OCI-LY7 (cell line): ENCODE measurements around the gene CITED2. TPM values are rescaled to one million over a fixed set of nuclear protein-coding genes. Genes with fewer than 3 reads are reported as not detected.
"Not testable (repeated sequence)": the region's sequence is repeated elsewhere in the genome, so short reads cannot be mapped to it uniquely, and the experiment has no call there.

ENCODE experiments used
- BruUV-seq: library from RNA; stranded (reverse); fragments of 400-500 nt; replicated peaks from 2 replicates; lab custom pipeline; 2021; lab: Mats Ljungman, UMichigan
- CTCF ChIA-PET: fragments of 300-600 bp; sonication (Branson Sonifier 250); formaldehyde crosslinking; loops from one replicate; lab custom pipeline; 2022; ENCODE audit warnings: antibody characterized with exemption; ENCODE audit not compliant: unreplicated experiment; lab: Charles Lee
- POLR2A ChIA-PET: fragments of 300-600 bp; sonication (Branson Sonifier 250); formaldehyde crosslinking; loops from one replicate; lab custom pipeline; 2022; ENCODE audit warnings: antibody characterized with exemption; lab: Charles Lee
- DNase-seq: peaks from one replicate; pipeline ENCODE4 v3.0.0-alpha.2; 2015; ENCODE audit warnings: low spot score
- H2AFZ ChIP-seq: fragments of 200-600 bp; sonication (generic), shearing (Covaris generic); 2 replicates; pipeline ENCODE4 v1.6.1; 2014; ENCODE audit warnings: mild to moderate bottlenecking, antibody characterized with exemption, low read length, moderate library complexity
- H3K27ac ChIP-seq: fragments of 200-600 bp; sonication (generic); 2 replicates; pipeline ENCODE4 v1.5.1; 2014; ENCODE audit warnings: mixed run types, low read depth, mild to moderate bottlenecking, moderate library complexity, low read length, inconsistent platforms; ENCODE audit not compliant: poor library complexity, severe bottlenecking
- H3K36me3 ChIP-seq: fragments of 200-600 bp; sonication (generic); 2 replicates; pipeline ENCODE4 v1.6.1; 2014; ENCODE audit warnings: mild to moderate bottlenecking, antibody characterized with exemption, low read length, moderate library complexity, mixed read lengths; ENCODE audit not compliant: insufficient read depth
- H3K4me1 ChIP-seq: fragments of 200-600 bp; sonication (generic); 2 replicates; pipeline ENCODE4 v1.5.1; 2014; ENCODE audit warnings: mild to moderate bottlenecking, low read length; ENCODE audit not compliant: insufficient read depth, poor library complexity, severe bottlenecking
- H3K4me2 ChIP-seq: fragments of 200-600 bp; sonication (generic); 2 replicates; pipeline ENCODE4 v1.6.1; 2014; ENCODE audit warnings: mild to moderate bottlenecking, low read length
- H3K4me3 ChIP-seq: fragments of 200-600 bp; sonication (generic); 2 replicates; pipeline ENCODE4 v1.5.1; 2014; ENCODE audit warnings: mild to moderate bottlenecking, low read depth, low read length; ENCODE audit not compliant: poor library complexity, severe bottlenecking
- H3K79me2 ChIP-seq: fragments of 200-600 bp; sonication (generic); 2 replicates; pipeline ENCODE4 v1.6.1; 2016; ENCODE audit warnings: low read depth, mild to moderate bottlenecking, low read length, moderate library complexity, mixed read lengths; ENCODE audit not compliant: insufficient read depth
- H3K9me2 ChIP-seq: fragments of 200-600 bp; sonication (generic); 2 replicates; pipeline ENCODE4 v1.6.1; 2016; ENCODE audit warnings: mild to moderate bottlenecking, low read length, mixed read lengths; ENCODE audit not compliant: insufficient read depth
- H3K9me3 ChIP-seq: fragments of 200-600 bp; sonication (generic); 2 replicates; pipeline ENCODE4 v1.6.1; 2014; ENCODE audit warnings: mild to moderate bottlenecking, mixed run types, low read length, mixed read lengths
- H4K20me1 ChIP-seq: fragments of 200-600 bp; sonication (generic); 2 replicates; pipeline ENCODE4 v1.6.1; 2014; ENCODE audit warnings: mild to moderate bottlenecking, antibody characterized with exemption, low read length, moderate library complexity, mixed read lengths; ENCODE audit not compliant: insufficient read depth
- CTCF ChIP-seq: fragments of 200-600 bp; sonication (generic); conservative IDR thresholded peaks from 2 replicates; pipeline ENCODE4 v1.5.1; 2014; ENCODE audit warnings: mild to moderate bottlenecking, antibody characterized with exemption, low read length, moderate library complexity, mixed read lengths
- EZH2phosphoT487 ChIP-seq: fragments of 200-600 bp; sonication (generic); IDR thresholded peaks from 2 replicates; pipeline ENCODE4 v1.6.1; 2018; ENCODE audit warnings: low read depth, borderline replicate concordance, mild to moderate bottlenecking, mixed run types, antibody characterized with exemption, low read length, moderate library complexity, mixed read lengths
- intact Hi-C: fragments of 100-400 bp; cut with micrococcal nuclease; formaldehyde crosslinking; loops from one replicate; pipeline ENCODE4 v1.10.0; 2022; ENCODE audit not compliant: unreplicated experiment
- total RNA-seq, 2 experiments: library from RNA; depleted of rRNA in 1 of 2; stranded (reverse); fragments of >200 nt in 1 of 2; shearing (Covaris generic) in 1 of 2; gene quantifications; 2 replicates each; pipeline ENCODE4 v1.2.3, GENCODE V29; 2014 to 2022

The CITED2 gene
- total RNA-seq, 2 experiments from 2014 or later: 35.0 to 40.1 TPM

DNA sequence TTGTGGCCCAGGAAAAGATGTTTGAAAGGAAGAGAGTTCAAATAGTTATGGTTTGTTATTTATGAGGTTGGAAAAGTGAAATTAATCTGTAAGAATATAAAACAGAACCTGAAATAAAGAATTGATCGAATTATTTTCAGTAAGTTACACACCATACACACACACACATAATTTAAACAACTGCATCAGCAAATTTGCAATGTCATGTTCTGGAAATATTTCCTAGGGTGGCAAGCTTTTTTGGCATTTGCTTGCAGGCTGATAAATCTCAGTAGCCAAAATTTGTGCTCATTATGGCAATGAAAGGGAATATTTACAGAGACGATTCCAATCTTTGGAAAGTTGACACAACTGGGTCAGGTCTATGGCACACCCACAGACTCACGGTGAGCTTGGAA lies 9.5 kb downstream of the CITED2 start:
- H3K79me2 ChIP-seq: no peaks in the 10 kb centered on the region
- CTCF ChIA-PET: interaction anchor here (0.6 to 2.2 kb wide), 6 partner anchors 9 to 148 kb away, joined by 3 to 19 read pairs (median 3); partner anchors contain the start of gene CITED2
- H2AFZ ChIP-seq: no peak overlapping the region
- BruUV-seq: no TSS peak
- H3K36me3 ChIP-seq: peaks cover 8% of the 10 kb centered on the region
- no peaks in the 10 kb centered on the region for H3K9me2 ChIP-seq
- H3K9me3 ChIP-seq: no peaks in the 10 kb centered on the region
- DNase-seq: no peak
- intact Hi-C loops: loop anchor here (1.0 to 5.0 kb wide), 8 partner anchors 38 to 778 kb away; partner anchors contain the start of gene TXLNB
- H3K4me1 ChIP-seq: peaks cover 43% of the 10 kb centered on the region
- no peak for TF ChIP-seq CTCF
- no peak for TF ChIP-seq EZH2phosphoT487
- peaks cover 4% of the 10 kb centered on the region; the same call in 1 of the 2 replicates for H4K20me1 ChIP-seq
- no peak overlapping the region for H3K4me2 ChIP-seq
- no peak overlapping the region for H3K4me3 ChIP-seq
- no peak overlapping the region for H3K27ac ChIP-seq
- POLR2A ChIA-PET: interaction anchor here (0.8 to 1.9 kb wide), 12 partner anchors 9 to 242 kb away, joined by 3 to 27 read pairs (median 5); partner anchors contain the start of gene CITED2

- Histone ChIP-seq H3K36me3 (peaks cover 9% of the 10 kb centered on the region), H3K27ac (peak overlapping the region; percentile 40), H3K9me2 (no peaks in the 10 kb centered on the region), H2AFZ (no peak overlapping the region), H3K79me2 (no peaks in the 10 kb centered on the region), H3K4me2 (no peak overlapping the region), H3K4me3 (no peak overlapping the region), H3K4me1 (peaks cover 38% of the 10 kb centered on the region), H4K20me1 (peaks cover 4% of the 10 kb centered on the region; the same call in 1 of the 2 replicates), H3K9me3 (no peaks in the 10 kb centered on the region)
- POLR2A ChIA-PET: interaction anchor here (0.5 to 1.9 kb wide), 13 partner anchors 10 to 241 kb away, joined by 3 to 27 read pairs (median 5); partner anchors contain the start of gene CITED2
- TF ChIP-seq EZH2phosphoT487: no peak
- TF ChIP-seq CTCF: peak; percentile 92
- CTCF ChIA-PET: interaction anchor here (0.6 to 2.2 kb wide), 6 partner anchors 10 to 147 kb away, joined by 3 to 19 read pairs (median 3); partner anchors contain the start of gene CITED2
- no TSS peak for BruUV-seq
- intact Hi-C loops: loop anchor here (1.0 to 5.0 kb wide), 7 partner anchors 37 to 548 kb away; partner anchors contain the start of gene TXLNB
- peak; percentile 82 for DNase-seq
Measured at GRCh38 chr6:139364302-139364981, 10.0 kb downstream of the CITED2 start.

DNA sequence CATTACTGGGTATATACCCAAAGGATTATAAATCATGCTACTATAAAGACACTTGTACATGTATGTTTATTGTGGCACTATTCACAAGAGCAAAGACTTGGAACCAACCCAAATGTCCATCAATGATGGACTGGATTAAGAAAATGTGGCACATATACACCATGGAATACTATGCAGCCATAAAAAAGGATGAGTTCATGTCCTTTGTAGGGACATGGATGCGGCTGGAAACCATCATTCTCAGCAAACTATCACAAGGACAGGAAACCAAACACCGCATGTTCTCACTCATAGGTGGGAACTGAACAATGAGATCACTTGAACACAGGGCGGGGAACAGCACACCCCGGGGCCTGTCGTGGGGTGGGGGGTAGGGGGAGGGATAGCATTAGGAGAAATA lies 10.7 kb downstream of the CITED2 start:
- BruUV-seq, H3K79me2 ChIP-seq, H3K9me3 ChIP-seq, H3K9me2 ChIP-seq, H4K20me1 ChIP-seq, H3K4me2 ChIP-seq, H3K4me3 ChIP-seq, DNase-seq, H2AFZ ChIP-seq: not testable (repeated sequence)
- CTCF ChIA-PET: interaction anchor here (1.1 to 2.2 kb wide), 2 partner anchors 145 to 146 kb away, joined by 3 to 19 read pairs; no protein-coding TSS in a partner anchor
- intact Hi-C loops: loop anchor here (1.0 to 5.0 kb wide), 7 partner anchors 36 to 547 kb away; partner anchors contain the start of gene TXLNB
- H3K4me1 ChIP-seq: peaks cover 41% of the 10 kb centered on the region
- peaks cover 15% of the 10 kb centered on the region for H3K36me3 ChIP-seq
- peak overlapping the region; percentile 40 for H3K27ac ChIP-seq
- POLR2A ChIA-PET: interaction anchor here (0.6 to 1.9 kb wide), 5 partner anchors 14 to 239 kb away, joined by 3 to 27 read pairs (median 7); no protein-coding TSS in a partner anchor

DNA sequence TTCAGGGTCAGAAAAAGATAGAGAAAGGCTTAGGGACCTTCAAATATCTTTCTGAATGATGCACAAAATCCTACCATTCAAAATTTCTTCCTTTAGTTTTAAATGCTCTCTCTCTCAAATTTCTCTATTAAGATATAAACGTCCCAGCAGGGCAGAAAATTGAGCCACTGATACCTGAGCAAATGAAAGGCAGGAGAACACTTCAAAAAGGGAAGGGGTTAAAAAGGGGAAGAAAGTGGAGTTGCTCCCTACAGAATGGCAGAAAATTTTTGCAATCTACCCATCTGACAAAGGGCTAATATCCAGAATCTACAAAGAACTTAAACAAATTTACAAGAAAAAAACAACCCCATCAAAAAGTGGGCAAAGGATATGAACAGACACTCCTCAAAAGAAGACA lies 11.3 kb downstream of the CITED2 start:
- peak overlapping the region; percentile 38 for H3K27ac ChIP-seq
- POLR2A ChIA-PET: interaction anchor here (0.5 kb wide), 1 partner anchor 42 kb away, joined by 7 read pairs; no protein-coding TSS in a partner anchor

More for the DNA sequence above, 11.3 kb downstream of the CITED2 start:
- H3K9me3 ChIP-seq: peaks cover 10% of the 10 kb centered on the region; the same call in 1 of the 2 replicates
- H3K79me2 ChIP-seq, H3K4me3 ChIP-seq, DNase-seq, BruUV-seq, H4K20me1 ChIP-seq, CTCF ChIA-PET, H3K9me2 ChIP-seq: not testable (repeated sequence)
- peaks cover 22% of the 10 kb centered on the region for H3K36me3 ChIP-seq
- H2AFZ ChIP-seq: peak overlapping the region; percentile 31; the same call in 1 of the 2 replicates
- intact Hi-C loops: loop anchor here (5.0 kb wide), 2 partner anchors 36 to 71 kb away; partner anchors contain the start of gene TXLNB
- peaks cover 46% of the 10 kb centered on the region for H3K4me1 ChIP-seq
- H3K4me2 ChIP-seq: peak overlapping the region; percentile 3; the same call in 1 of the 2 replicates
